ENCODE results near the gene ZDHHC7. TPM values are rescaled to one million over a fixed set of nuclear protein-coding genes. Genes with fewer than 3 reads are reported as not detected.
A peak's percentile ranks its signal among the peaks of the same experiment; 100 is the strongest.
"Not testable (repeated sequence)": the region's sequence is repeated elsewhere in the genome, so short reads cannot be mapped to it uniquely, and the experiment has no call there.

Gene ZDHHC7, protein sequence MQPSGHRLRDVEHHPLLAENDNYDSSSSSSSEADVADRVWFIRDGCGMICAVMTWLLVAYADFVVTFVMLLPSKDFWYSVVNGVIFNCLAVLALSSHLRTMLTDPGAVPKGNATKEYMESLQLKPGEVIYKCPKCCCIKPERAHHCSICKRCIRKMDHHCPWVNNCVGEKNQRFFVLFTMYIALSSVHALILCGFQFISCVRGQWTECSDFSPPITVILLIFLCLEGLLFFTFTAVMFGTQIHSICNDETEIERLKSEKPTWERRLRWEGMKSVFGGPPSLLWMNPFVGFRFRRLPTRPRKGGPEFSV
- total RNA-seq (2014; rRNA removed; shearing (Covaris generic); ENCODE audit: low replicate concordance) = 90.1 and 107 TPM in 2 replicates

DNA sequence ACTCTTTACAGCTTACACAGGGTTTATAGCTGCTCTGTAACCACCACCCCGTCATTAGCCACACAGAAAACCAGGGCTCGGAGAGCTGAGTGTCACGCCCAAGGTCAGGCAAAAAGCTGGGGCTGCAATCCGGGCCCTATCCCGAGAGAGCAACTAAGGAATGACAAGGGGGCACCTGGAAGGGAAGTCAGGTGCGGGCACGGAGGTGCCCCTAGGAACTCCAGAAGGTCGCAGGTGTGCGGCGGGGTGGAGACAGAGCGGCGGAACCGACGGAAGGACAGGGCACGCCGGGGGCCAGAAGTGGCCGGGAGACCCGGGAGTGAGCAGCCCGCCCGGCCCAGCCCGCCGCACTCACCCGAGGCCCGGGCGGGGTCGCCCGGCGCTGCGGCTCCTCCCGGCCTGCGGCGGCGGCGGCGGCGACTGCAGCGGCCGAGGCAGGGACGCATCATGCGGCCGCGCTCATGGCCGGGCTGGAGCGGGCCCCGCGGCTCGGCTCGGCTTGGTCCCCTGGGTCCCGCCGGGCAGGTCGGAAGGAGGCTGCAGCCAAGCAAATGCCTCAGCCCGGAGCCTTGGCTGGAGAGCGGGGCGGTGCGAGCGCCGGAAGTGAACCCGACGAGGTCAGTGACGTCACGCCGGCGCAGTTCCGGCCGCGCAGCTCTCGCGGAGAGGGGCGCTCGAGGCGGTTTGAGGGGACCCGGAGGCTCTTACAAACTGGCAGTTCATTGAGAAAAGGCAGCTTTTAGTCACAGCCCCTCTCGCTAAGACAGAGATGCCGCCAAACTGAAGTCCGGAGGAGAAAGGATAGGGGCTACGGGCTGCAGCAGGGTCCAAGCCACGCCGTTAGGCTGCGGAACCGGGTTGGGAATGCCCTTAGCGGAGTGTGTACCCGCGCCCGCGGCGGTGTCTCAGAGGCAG, at the start of gene ZDHHC7:
Gene ZDHHC7, minus strand, starts transcription at position 605 of the 915 bp plus-strand sequence. CDS start 20,917 bp downstream, outside the sequence.
- DNase-seq (ENCODE audit: low read depth) = peak; percentile 83
- in situ Hi-C loops (cut with HindIII; ENCODE audit: low pct_unique_long_range_greater_than_20kb, low sequenced_read_pairs) = no loop called here

DNA sequence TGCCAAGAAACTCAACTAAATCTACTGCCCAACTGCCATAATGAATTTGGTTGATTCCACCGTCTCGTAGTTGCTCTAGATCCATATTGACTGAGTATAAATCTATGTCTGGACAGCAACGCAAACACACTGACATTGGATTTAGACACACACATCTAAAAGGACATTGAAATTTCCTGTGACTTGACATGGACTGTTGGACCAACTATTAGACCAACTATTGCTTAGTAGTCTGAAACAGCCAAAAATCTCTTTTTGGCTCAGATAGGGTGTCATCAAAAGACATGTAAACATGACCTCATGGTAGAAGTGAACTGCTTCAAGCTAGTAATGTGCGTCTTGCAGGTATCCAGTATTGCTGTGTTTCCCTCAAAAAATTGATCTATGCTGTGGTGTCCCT, 47.6 kb upstream of the ZDHHC7 start:
- DNase-seq (ENCODE audit: low read depth) = no peak
- in situ Hi-C loops (cut with HindIII; ENCODE audit: low pct_unique_long_range_greater_than_20kb, low sequenced_read_pairs) = no loop called here

GRCh38 chr16:85057948-85058347, 46.6 kb upstream of the ZDHHC7 start:
- in situ Hi-C loops (cut with HindIII; ENCODE audit: low pct_unique_long_range_greater_than_20kb, low sequenced_read_pairs) = no loop called here
- no peak for DNase-seq (ENCODE audit: low read depth)

- DNase-seq (ENCODE audit: low read depth) = no peak
These were observed 46.0 kb upstream of the ZDHHC7 start for GRCh38 chr16:85057212-85057889.

GRCh38 chr16:85056211-85056748, 44.9 kb upstream of the ZDHHC7 start:
- in situ Hi-C loops (cut with HindIII; ENCODE audit: low pct_unique_long_range_greater_than_20kb, low sequenced_read_pairs) = no loop called here
- no peak for DNase-seq (ENCODE audit: low read depth)

More at GRCh38 chr16:85057212-85057889, 46.0 kb upstream of the ZDHHC7 start:
- in situ Hi-C loops (cut with HindIII; ENCODE audit: low pct_unique_long_range_greater_than_20kb, low sequenced_read_pairs) = no loop called here

GRCh38 chr16:85055493-85056210, 44.3 kb upstream of the ZDHHC7 start:
- no peak for DNase-seq (ENCODE audit: low read depth)
- in situ Hi-C loops (cut with HindIII; ENCODE audit: low pct_unique_long_range_greater_than_20kb, low sequenced_read_pairs) = no loop called here

- in situ Hi-C loops (cut with HindIII; ENCODE audit: low pct_unique_long_range_greater_than_20kb, low sequenced_read_pairs) = no loop called here
- DNase-seq (ENCODE audit: low read depth) = no peak
These were observed 43.7 kb upstream of the ZDHHC7 start for GRCh38 chr16:85054948-85055492.

DNA sequence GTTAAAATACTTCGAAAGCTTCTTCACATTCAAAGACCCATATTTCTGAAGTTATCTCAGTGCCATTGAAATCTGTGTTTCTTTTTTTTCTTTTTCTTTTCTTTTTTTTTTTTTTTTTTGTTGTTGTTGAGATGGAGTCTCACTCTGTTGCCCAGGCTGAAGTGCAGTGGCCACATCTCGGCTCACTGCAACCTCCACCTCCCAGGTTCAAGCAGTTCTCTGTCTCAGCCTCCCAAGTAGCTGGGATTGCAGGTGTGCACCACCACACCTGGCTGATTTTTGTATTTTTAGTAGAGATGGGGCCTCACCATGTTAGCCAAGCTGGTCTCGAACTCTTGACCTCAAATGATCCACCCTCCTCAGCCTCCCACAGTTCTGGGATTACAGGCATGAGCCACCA, 43.0 kb upstream of the ZDHHC7 start:
- in situ Hi-C loops (cut with HindIII; ENCODE audit: low pct_unique_long_range_greater_than_20kb, low sequenced_read_pairs); DNase-seq (ENCODE audit: low read depth): not testable (repeated sequence)

DNA sequence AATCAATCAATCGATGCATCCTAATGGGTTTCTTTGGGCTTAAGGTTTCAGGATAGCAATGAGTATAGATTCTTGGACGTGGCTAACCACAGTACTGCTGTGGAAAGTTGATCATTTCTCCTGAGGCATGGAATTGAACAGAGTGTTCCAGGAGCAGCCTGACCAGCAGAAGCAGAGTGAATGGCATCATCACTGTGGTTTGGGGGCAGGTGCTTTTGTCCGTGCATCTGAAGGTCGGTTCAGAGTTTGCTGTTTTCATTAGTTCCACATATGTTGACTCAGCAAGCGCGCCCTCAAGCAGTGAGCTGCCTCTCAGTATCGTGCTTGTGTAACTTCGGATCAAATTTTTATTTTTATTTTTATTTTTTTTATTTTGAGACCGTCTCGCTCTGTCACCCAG, 41.2 kb upstream of the ZDHHC7 start:
- DNase-seq (ENCODE audit: low read depth) = no peak
- in situ Hi-C loops (cut with HindIII; ENCODE audit: low pct_unique_long_range_greater_than_20kb, low sequenced_read_pairs) = no loop called here

DNA sequence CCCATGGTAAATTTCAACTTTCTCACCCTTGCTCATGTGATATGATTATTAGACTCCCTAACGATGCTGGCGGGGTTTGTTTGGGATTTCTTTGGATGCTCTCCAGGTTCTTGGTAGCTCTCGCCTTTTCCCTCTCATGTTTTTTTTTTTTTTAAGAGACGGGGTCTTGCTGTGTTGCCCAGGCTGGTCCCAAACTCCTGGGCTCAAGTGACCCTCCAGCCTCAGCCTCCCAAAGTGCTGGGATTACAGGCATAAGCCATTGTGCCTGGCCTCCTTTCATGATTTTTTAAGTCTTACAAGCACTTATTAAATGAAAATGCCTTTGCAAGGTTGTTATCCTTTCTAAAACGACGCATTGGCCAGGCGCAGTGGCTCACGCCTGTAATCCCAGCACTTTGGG, 40.3 kb upstream of the ZDHHC7 start:
- in situ Hi-C loops (cut with HindIII; ENCODE audit: low pct_unique_long_range_greater_than_20kb, low sequenced_read_pairs) = no loop called here
- no peak for DNase-seq (ENCODE audit: low read depth)

DNA sequence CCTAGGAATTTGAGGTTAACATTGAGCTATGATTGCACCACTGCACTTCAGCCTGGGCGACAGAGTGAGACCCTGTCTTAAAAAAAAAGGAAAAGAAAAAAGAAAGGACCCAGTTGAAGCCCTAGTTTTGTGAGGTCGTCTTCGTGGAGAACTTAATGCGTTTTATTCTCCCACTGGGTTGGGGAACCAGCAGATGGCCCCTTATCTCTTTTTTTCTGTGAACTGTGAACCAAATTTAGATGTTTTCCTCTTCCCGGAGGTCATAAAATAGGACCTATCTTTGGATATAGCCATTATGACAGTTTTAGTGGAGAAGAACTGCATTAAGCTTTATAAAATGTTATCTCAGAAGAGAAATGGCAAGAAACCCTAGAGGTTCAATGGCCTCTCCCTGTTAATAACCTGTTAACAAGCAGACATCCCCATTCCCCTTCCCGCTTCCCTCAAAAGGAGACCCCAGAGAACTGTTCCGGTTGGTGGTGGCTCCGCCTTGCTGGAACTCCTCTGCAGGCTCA, 39.8 kb upstream of the ZDHHC7 start:
- DNase-seq (ENCODE audit: low read depth) = no peak
- in situ Hi-C loops (cut with HindIII; ENCODE audit: low pct_unique_long_range_greater_than_20kb, low sequenced_read_pairs) = no loop called here

- in situ Hi-C loops (cut with HindIII; ENCODE audit: low pct_unique_long_range_greater_than_20kb, low sequenced_read_pairs) = no loop called here
- DNase-seq (ENCODE audit: low read depth) = no peak
These were observed 38.5 kb upstream of the ZDHHC7 start for GRCh38 chr16:85049706-85050305.

- DNase-seq (ENCODE audit: low read depth) = no peak
- in situ Hi-C loops (cut with HindIII; ENCODE audit: low pct_unique_long_range_greater_than_20kb, low sequenced_read_pairs) = no loop called here
These were observed 37.7 kb upstream of the ZDHHC7 start for GRCh38 chr16:85048921-85049562.

- no peak for DNase-seq (ENCODE audit: low read depth)
- in situ Hi-C loops (cut with HindIII; ENCODE audit: low pct_unique_long_range_greater_than_20kb, low sequenced_read_pairs) = no loop called here
These were observed 36.6 kb upstream of the ZDHHC7 start for GRCh38 chr16:85047867-85048455.

GRCh38 chr16:85046931-85047866, 35.9 kb upstream of the ZDHHC7 start:
- in situ Hi-C loops (cut with HindIII; ENCODE audit: low pct_unique_long_range_greater_than_20kb, low sequenced_read_pairs) = no loop called here
- DNase-seq (ENCODE audit: low read depth) = no peak
